Measurements from ENCODE around the gene DOCK3. TPM values are rescaled to one million over a fixed set of nuclear protein-coding genes. Genes with fewer than 3 reads are reported as not detected.
"Not testable (repeated sequence)": the region's sequence is repeated elsewhere in the genome, so short reads cannot be mapped to it uniquely, and the experiment has no call there.

Gene DOCK3
- total RNA-seq, 1 donor = 0.36 TPM

GRCh38 chr3:50862221-50862620 lies 187.5 kb downstream of the DOCK3 start:
- no peaks in the 10 kb centered on the region for H3K79me2 ChIP-seq (ENCODE audit: insufficient read depth, low read length)
- H3K27ac ChIP-seq (ENCODE audit: low read depth, low read length) = no peak overlapping the region
- TF ChIP-seq CTCF (IDR thresholded peaks at IDR 0.05; ENCODE audit: extremely low read depth, low read depth, low read length) = no peak
- no peaks in the 10 kb centered on the region for H3K36me3 ChIP-seq (ENCODE audit: insufficient read depth, low read length)
- H3K4me3 ChIP-seq (ENCODE audit: insufficient read depth, low read length) = no peak overlapping the region
- no peak overlapping the region for H3K4me2 ChIP-seq (ENCODE audit: insufficient read depth, low read length)
- DNase-seq (ENCODE audit: insufficient read length, low spot score, missing footprints) = no peak
- H3K4me1 ChIP-seq (ENCODE audit: insufficient read depth, low read length) = no peaks in the 10 kb centered on the region
- no peaks in the 10 kb centered on the region for H3K9me3 ChIP-seq (ENCODE audit: low read depth, low read length)
- H3K27me3 ChIP-seq (ENCODE audit: insufficient read depth, low read length) = no peaks in the 10 kb centered on the region
- H4K20me1 ChIP-seq (ENCODE audit: insufficient read depth, low read length) = no peaks in the 10 kb centered on the region
- H2AFZ ChIP-seq (ENCODE audit: low read length) = no peak overlapping the region

- H3K9me3 ChIP-seq (ENCODE audit: low read depth, low read length) = no peaks in the 10 kb centered on the region
- no peak overlapping the region for H3K4me2 ChIP-seq (ENCODE audit: insufficient read depth, low read length)
- no peaks in the 10 kb centered on the region for H3K36me3 ChIP-seq (ENCODE audit: insufficient read depth, low read length)
- no peaks in the 10 kb centered on the region for H4K20me1 ChIP-seq (ENCODE audit: insufficient read depth, low read length)
- H2AFZ ChIP-seq (ENCODE audit: low read length) = no peak overlapping the region
- no peak overlapping the region for H3K4me3 ChIP-seq (ENCODE audit: insufficient read depth, low read length)
- no peaks in the 10 kb centered on the region for H3K4me1 ChIP-seq (ENCODE audit: insufficient read depth, low read length)
- TF ChIP-seq CTCF (IDR thresholded peaks at IDR 0.05; ENCODE audit: extremely low read depth, low read depth, low read length) = no peak
- H3K27ac ChIP-seq (ENCODE audit: low read depth, low read length) = no peak overlapping the region
- H3K79me2 ChIP-seq (ENCODE audit: insufficient read depth, low read length) = no peaks in the 10 kb centered on the region
- no peak for DNase-seq (ENCODE audit: insufficient read length, low spot score, missing footprints)
- H3K27me3 ChIP-seq (ENCODE audit: insufficient read depth, low read length) = no peaks in the 10 kb centered on the region
Observed at GRCh38 chr3:50873376-50874157, 198.8 kb downstream of the DOCK3 start.

- H3K27me3 ChIP-seq (ENCODE audit: insufficient read depth, low read length); H3K79me2 ChIP-seq (ENCODE audit: insufficient read depth, low read length); H3K36me3 ChIP-seq (ENCODE audit: insufficient read depth, low read length); H3K4me2 ChIP-seq (ENCODE audit: insufficient read depth, low read length); H3K27ac ChIP-seq (ENCODE audit: low read depth, low read length); H2AFZ ChIP-seq (ENCODE audit: low read length); H4K20me1 ChIP-seq (ENCODE audit: insufficient read depth, low read length); H3K9me3 ChIP-seq (ENCODE audit: low read depth, low read length); H3K4me3 ChIP-seq (ENCODE audit: insufficient read depth, low read length); H3K4me1 ChIP-seq (ENCODE audit: insufficient read depth, low read length); DNase-seq (ENCODE audit: insufficient read length, low spot score, missing footprints): not testable (repeated sequence)
Observed at GRCh38 chr3:50874876-50875275, 200.1 kb downstream of the DOCK3 start.

- no peaks in the 10 kb centered on the region for H3K27me3 ChIP-seq (ENCODE audit: insufficient read depth, low read length)
- H3K9me3 ChIP-seq (ENCODE audit: low read depth, low read length) = no peaks in the 10 kb centered on the region
- no peak for TF ChIP-seq CTCF (IDR thresholded peaks at IDR 0.05; ENCODE audit: extremely low read depth, low read depth, low read length)
- DNase-seq (ENCODE audit: insufficient read length, low spot score, missing footprints) = no peak
- no peak overlapping the region for H3K4me3 ChIP-seq (ENCODE audit: insufficient read depth, low read length)
- no peak overlapping the region for H2AFZ ChIP-seq (ENCODE audit: low read length)
- H3K27ac ChIP-seq (ENCODE audit: low read depth, low read length) = no peak overlapping the region
- no peaks in the 10 kb centered on the region for H3K36me3 ChIP-seq (ENCODE audit: insufficient read depth, low read length)
- H4K20me1 ChIP-seq (ENCODE audit: insufficient read depth, low read length) = no peaks in the 10 kb centered on the region
- H3K4me1 ChIP-seq (ENCODE audit: insufficient read depth, low read length) = no peaks in the 10 kb centered on the region
- no peak overlapping the region for H3K4me2 ChIP-seq (ENCODE audit: insufficient read depth, low read length)
- no peaks in the 10 kb centered on the region for H3K79me2 ChIP-seq (ENCODE audit: insufficient read depth, low read length)
Observed at GRCh38 chr3:50876947-50877346, 202.2 kb downstream of the DOCK3 start.

- DNase-seq (ENCODE audit: insufficient read length, low spot score, missing footprints); H2AFZ ChIP-seq (ENCODE audit: low read length); H3K4me3 ChIP-seq (ENCODE audit: insufficient read depth, low read length); H3K27ac ChIP-seq (ENCODE audit: low read depth, low read length); H4K20me1 ChIP-seq (ENCODE audit: insufficient read depth, low read length); H3K36me3 ChIP-seq (ENCODE audit: insufficient read depth, low read length); H3K4me1 ChIP-seq (ENCODE audit: insufficient read depth, low read length); H3K4me2 ChIP-seq (ENCODE audit: insufficient read depth, low read length); H3K9me3 ChIP-seq (ENCODE audit: low read depth, low read length); H3K79me2 ChIP-seq (ENCODE audit: insufficient read depth, low read length); H3K27me3 ChIP-seq (ENCODE audit: insufficient read depth, low read length): not testable (repeated sequence)
Observed at GRCh38 chr3:50882733-50883132, 208.0 kb downstream of the DOCK3 start.

Data from osteoblast (primary cell).